ENCODE data around the gene BABAM2.

BABAM2 gene

GRCh38 chr2:28209864-28210263 is 319.3 kb downstream of the BABAM2 start:
- no peak for DNase-seq (ENCODE audit: low read depth)

DNA sequence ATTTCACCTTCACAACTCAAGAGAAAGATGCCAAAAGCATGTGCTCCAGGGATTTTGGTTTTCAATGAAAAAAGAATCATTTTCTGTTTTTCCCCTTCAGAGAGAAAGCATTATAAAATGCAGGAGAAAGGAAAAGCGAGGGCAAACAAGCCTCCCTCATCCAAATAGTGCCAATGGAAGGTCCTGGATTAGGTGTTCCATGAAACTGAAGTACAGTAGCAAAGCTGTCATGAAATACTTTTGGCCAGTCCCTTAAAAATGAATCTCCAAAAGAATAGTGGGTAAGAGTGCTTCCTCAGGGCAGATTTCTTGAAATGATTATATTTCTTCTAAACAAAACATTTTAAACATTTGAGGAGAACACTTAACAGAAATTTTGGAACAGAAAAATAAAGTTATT is 320.0 kb downstream of the BABAM2 start:
- no peak for DNase-seq (ENCODE audit: low read depth)

DNA sequence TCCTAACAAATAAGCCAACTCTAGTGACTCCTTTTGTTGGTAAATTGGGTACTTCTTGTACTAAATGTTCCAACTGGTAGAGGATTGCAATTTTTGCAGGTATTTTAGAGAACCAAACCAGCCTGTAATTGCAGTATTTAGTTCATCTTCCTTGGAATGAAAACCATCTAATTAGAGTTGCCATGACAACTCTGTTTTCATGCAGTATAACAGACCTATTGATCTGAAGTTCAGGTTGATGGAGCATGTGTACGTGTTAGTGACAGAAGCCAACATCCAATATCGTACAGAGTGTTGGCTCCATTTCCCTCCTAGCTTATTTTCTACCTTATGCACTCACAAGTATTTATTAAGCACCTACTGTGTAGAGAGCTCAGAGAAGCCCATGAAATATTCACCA is 325.8 kb downstream of the BABAM2 start:
- DNase-seq (ENCODE audit: low read depth) = no peak

- DNase-seq (ENCODE audit: low read depth) = no peak
Observed at GRCh38 chr2:28217042-28217740, 326.7 kb downstream of the BABAM2 start.

- no peak for DNase-seq (ENCODE audit: low read depth)
Observed at GRCh38 chr2:28219138-28219537, 328.6 kb downstream of the BABAM2 start.

GRCh38 chr2:28219758-28220368 is 329.3 kb downstream of the BABAM2 start:
- no peak for DNase-seq (ENCODE audit: low read depth)

GRCh38 chr2:28224648-28225472 is 334.3 kb downstream of the BABAM2 start:
- DNase-seq (ENCODE audit: low read depth) = no peak

- DNase-seq (ENCODE audit: low read depth) = no peak
Observed at GRCh38 chr2:28225473-28226080, 335.0 kb downstream of the BABAM2 start.

DNA sequence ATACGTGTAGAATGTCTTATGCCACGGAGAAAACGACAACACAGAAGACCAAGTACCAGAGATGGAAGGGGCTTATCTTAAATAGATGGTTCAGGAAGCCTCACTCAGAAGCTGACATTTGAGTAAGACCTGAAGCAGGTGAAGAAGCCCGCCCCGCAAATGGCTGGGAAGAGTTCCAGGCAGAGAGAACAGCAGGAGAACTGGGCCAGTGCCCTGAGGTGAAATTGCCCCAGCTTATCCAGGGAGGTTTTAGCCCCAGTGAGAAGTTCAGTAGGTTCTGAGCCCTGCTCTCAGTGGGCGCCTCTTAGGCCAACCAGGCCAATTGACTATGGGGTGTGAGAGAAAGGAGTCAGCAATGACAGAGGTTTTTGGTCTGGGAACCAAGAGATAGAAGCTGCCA is 336.0 kb downstream of the BABAM2 start:
- DNase-seq (ENCODE audit: low read depth) = no peak

- no peak for DNase-seq (ENCODE audit: low read depth)
Observed at GRCh38 chr2:28227498-28227897, 337.0 kb downstream of the BABAM2 start.

DNA sequence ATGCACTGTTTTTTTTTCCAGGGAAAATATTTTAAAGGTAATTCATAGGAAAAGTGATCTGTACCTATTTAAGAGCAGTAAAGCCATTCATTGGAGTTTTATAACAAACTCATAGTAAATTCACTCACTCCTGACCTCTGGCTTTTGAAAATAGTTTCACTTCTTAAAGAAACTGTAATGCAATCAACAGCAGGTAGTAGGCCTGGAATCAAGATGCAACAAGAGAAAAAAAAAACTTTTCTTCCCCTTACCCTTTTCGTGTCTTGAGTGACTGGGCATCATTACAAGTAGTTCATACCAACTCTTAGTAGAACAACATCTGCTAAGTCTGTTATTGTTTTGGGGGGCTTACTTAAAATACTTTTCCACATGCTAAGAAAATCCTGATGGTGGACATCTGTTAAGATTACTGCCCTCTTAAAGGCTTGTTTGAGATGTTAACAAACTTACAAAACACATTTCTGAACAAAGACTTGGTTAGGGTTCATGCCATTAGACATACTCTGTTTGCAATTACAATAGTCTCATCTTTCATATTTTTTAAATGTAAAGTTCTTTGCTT is 338.0 kb downstream of the BABAM2 start:
- no peak for DNase-seq (ENCODE audit: low read depth)

DNA sequence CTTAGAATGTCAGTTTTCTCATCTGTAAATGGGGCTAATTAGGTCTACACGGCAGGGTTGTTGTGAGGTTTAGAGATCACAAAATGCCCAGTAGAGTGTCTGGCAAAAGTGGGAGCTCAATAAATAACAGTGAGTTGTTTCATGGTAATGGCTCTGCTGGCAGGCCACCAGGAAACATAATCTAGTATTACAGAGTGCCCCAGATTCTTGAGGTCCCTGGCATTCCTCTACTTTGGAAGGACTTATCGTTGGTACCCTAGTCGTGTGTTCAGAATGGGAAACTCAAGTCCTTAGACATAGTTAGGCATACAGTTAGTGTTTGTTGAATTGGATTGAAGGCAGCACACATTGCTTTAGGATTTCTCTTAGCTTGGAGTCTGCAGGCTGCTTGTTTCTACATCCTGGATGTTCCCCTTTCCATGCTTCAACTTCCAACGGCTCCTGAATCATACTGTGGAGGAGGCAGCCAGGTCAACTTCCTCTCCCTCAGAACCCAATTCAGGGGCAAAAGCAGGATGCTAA is 340.6 kb downstream of the BABAM2 start:
- no peak for DNase-seq (ENCODE audit: low read depth)

GRCh38 chr2:28232295-28232694 is 341.8 kb downstream of the BABAM2 start:
- DNase-seq (ENCODE audit: low read depth) = no peak

GRCh38 chr2:28233164-28233676 is 342.7 kb downstream of the BABAM2 start:
- no peak for DNase-seq (ENCODE audit: low read depth)

- DNase-seq (ENCODE audit: low read depth) = no peak
Observed at GRCh38 chr2:28234807-28235206, 344.3 kb downstream of the BABAM2 start.

- no peak for DNase-seq (ENCODE audit: low read depth)
Observed at GRCh38 chr2:28239207-28239606, 348.7 kb downstream of the BABAM2 start.

GRCh38 chr2:28240937-28241336 is 350.4 kb downstream of the BABAM2 start:
- DNase-seq (ENCODE audit: low read depth) = no peak

GRCh38 chr2:28247290-28247689 is 356.8 kb downstream of the BABAM2 start:
- no peak for DNase-seq (ENCODE audit: low read depth)

DNA sequence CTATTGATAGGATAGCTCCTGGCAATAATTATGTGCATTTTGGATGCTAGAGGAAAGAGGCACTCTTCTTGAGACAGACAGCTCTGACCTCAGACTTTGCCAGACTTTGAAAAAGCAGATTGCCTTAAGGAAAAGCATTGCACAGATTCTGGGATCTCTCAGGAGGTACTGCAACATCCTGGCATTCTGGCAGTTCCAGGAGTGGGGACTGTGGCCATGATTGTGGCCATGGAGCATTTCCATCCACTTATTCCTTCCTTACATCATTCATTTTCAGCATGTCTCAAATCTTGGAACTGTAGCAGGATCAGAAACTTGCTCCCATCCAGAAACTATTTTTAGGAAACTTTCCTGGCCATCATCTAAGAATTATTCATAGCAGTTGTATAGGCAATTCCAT is 357.2 kb downstream of the BABAM2 start:
- DNase-seq (ENCODE audit: low read depth) = no peak

- no peak for DNase-seq (ENCODE audit: low read depth)
Observed at GRCh38 chr2:28248511-28248910, 358.0 kb downstream of the BABAM2 start.

DNA sequence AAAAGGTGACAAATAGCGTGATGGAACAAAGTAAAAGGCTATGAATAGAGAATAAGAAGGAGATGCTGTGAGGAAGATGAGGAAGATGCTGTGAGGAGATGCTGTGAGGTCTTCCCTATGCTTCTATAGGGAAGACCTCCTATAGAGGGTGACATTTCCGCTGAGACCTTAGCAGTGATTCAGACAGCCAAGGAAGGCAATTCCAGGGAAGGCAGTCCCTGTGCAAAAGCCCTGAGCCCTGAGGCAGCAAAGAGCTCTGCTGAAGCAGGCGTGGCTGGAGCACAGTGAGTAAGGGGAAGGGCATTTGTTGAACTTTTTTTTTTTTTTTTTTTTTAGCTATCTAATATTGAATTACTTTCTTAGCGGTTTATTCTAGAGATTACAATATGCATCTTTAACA is 359.5 kb downstream of the BABAM2 start:
- DNase-seq (ENCODE audit: low read depth) = no peak

GRCh38 chr2:28251337-28251736 is 360.8 kb downstream of the BABAM2 start:
- DNase-seq (ENCODE audit: low read depth) = no peak
